DLD1 (cell line): ENCODE measurements around the gene SMOC2.
"Not testable (repeated sequence)": the region's sequence is repeated elsewhere in the genome, so short reads cannot be mapped to it uniquely, and the experiment has no call there.

Experiments used
- in situ Hi-C: cut with HindIII; loops from 2 replicates; pipeline ENCODE4 v1.10.0; 2017; ENCODE audit warnings: low sequenced_read_pairs

Gene SMOC2

GRCh38 chr6:168699631-168700295 is 258.8 kb downstream of the SMOC2 start:
- in situ Hi-C loops: no loop called here

GRCh38 chr6:168700880-168701279 is 259.9 kb downstream of the SMOC2 start:
- in situ Hi-C loops: no loop called here

- in situ Hi-C loops: no loop called here
These were observed 263.0 kb downstream of the SMOC2 start for GRCh38 chr6:168703990-168704389.

GRCh38 chr6:168704678-168705077 is 263.7 kb downstream of the SMOC2 start:
- in situ Hi-C loops: no loop called here

- in situ Hi-C loops: not testable (repeated sequence)
These were observed 264.3 kb downstream of the SMOC2 start for GRCh38 chr6:168705271-168705670.

- in situ Hi-C loops: no loop called here
These were observed 265.6 kb downstream of the SMOC2 start for GRCh38 chr6:168706471-168707177.

- in situ Hi-C loops: no loop called here
These were observed 267.5 kb downstream of the SMOC2 start for GRCh38 chr6:168708526-168708925.

- in situ Hi-C loops: no loop called here
These were observed 268.0 kb downstream of the SMOC2 start for GRCh38 chr6:168708984-168709383.

- in situ Hi-C loops: no loop called here
These were observed 268.4 kb downstream of the SMOC2 start for GRCh38 chr6:168709390-168709789.

GRCh38 chr6:168709991-168710390 is 269.0 kb downstream of the SMOC2 start:
- in situ Hi-C loops: no loop called here

- in situ Hi-C loops: no loop called here
These were observed 270.2 kb downstream of the SMOC2 start for GRCh38 chr6:168711049-168711640.

- in situ Hi-C loops: no loop called here
These were observed 270.8 kb downstream of the SMOC2 start for GRCh38 chr6:168711666-168712300.

GRCh38 chr6:168712993-168713392 is 272.0 kb downstream of the SMOC2 start:
- in situ Hi-C loops: no loop called here

- in situ Hi-C loops: no loop called here
These were observed 272.9 kb downstream of the SMOC2 start for GRCh38 chr6:168713839-168714238.

- in situ Hi-C loops: no loop called here
These were observed 273.7 kb downstream of the SMOC2 start for GRCh38 chr6:168714547-168715260.

- in situ Hi-C loops: no loop called here
These were observed 274.9 kb downstream of the SMOC2 start for GRCh38 chr6:168715643-168716481.

- in situ Hi-C loops: no loop called here
These were observed 275.6 kb downstream of the SMOC2 start for GRCh38 chr6:168716581-168716980.

GRCh38 chr6:168717491-168717890 is 276.5 kb downstream of the SMOC2 start:
- in situ Hi-C loops: no loop called here
